SU-DHL-6 (cell line): Measurements from ENCODE around the gene VTI1A.

Experiments used
- H2AFZ ChIP-seq: fragments of 200-600 bp; sonication (generic); 2 replicates; pipeline ENCODE4 v1.6.1; 2014; ENCODE audit warnings: low read depth, mild to moderate bottlenecking, moderate library complexity, mixed read lengths, antibody characterized with exemption, low read length; ENCODE audit not compliant: severe bottlenecking
- H3F3A ChIP-seq: fragments of 200-600 bp; shearing (Covaris generic); 2 replicates; pipeline ENCODE4 v1.6.0; 2016; ENCODE audit warnings: antibody characterized with exemption, mild to moderate bottlenecking; ENCODE audit not compliant: insufficient read depth
- H3K27ac ChIP-seq: fragments of 200-600 bp; sonication (generic); 2 replicates; pipeline ENCODE4 v1.5.1; 2016; ENCODE audit warnings: low read depth, mild to moderate bottlenecking, low read length, moderate library complexity, mixed read lengths
- H3K27me3 ChIP-seq: fragments of 200-600 bp; sonication (generic), shearing (Covaris generic); 2 replicates; pipeline ENCODE4 v1.6.0; 2014; ENCODE audit warnings: mild to moderate bottlenecking, low read length
- H3K36me3 ChIP-seq: fragments of 200-600 bp; sonication (generic); 2 replicates; pipeline ENCODE4 v1.6.1; 2014; ENCODE audit warnings: mild to moderate bottlenecking, low read length, mixed read lengths
- H3K4me2 ChIP-seq: fragments of 300-600, 200-600 bp; shearing (Covaris generic), sonication (generic); 2 replicates; pipeline ENCODE4 v1.6.0; 2014; ENCODE audit warnings: low read length, low read depth, mild to moderate bottlenecking; ENCODE audit not compliant: poor library complexity, severe bottlenecking
- H3K4me3 ChIP-seq: fragments of 200-600 bp; sonication (generic); 2 replicates; pipeline ENCODE4 v1.5.1; 2014; ENCODE audit warnings: antibody characterized with exemption, low read length, mild to moderate bottlenecking, mixed read lengths; ENCODE audit not compliant: insufficient read depth, poor library complexity, severe bottlenecking
- H3K79me2 ChIP-seq: fragments of 200-600 bp; sonication (generic); 2 replicates; pipeline ENCODE4 v1.6.1; 2014; ENCODE audit warnings: mild to moderate bottlenecking, low read length, moderate library complexity; ENCODE audit not compliant: insufficient read depth
- H3K9ac ChIP-seq: fragments of 200-600 bp; sonication (generic); 2 replicates; pipeline ENCODE4 v1.7.0; 2014; ENCODE audit warnings: mild to moderate bottlenecking, low read length
- H3K9me2 ChIP-seq: fragments of 200-600 bp; sonication (generic); replicated peaks from 2 replicates; pipeline ENCODE4 v1.6.1; 2014; ENCODE audit warnings: low read length; ENCODE audit not compliant: insufficient read depth
- H3K9me3 ChIP-seq: fragments of 200-600 bp; sonication (generic); 2 replicates; pipeline ENCODE4 v1.6.1; 2014; ENCODE audit warnings: low read length, mixed read lengths; ENCODE audit not compliant: insufficient read depth
- H4K20me1 ChIP-seq: fragments of 200-600 bp; sonication (generic); 2 replicates; pipeline ENCODE4 v1.6.1; 2014; ENCODE audit warnings: low read depth, mild to moderate bottlenecking, antibody characterized with exemption, low read length, moderate library complexity, mixed read lengths
- EZH2phosphoT487 ChIP-seq: fragments of 200-600 bp; sonication (generic), shearing (Covaris generic); conservative IDR thresholded peaks from 2 replicates; pipeline ENCODE4 v1.6.1; 2018; ENCODE audit warnings: mild to moderate bottlenecking, antibody characterized with exemption, low read length, moderate library complexity, mixed read lengths
- TF ChIP-seq, protein P1 (sequence below): fragments of 200-600 bp; sonication (generic); IDR thresholded peaks from one replicate; pipeline ENCODE4 v1.5.1; 2017; ENCODE audit warnings: antibody characterized with exemption, mild to moderate bottlenecking, low read length, moderate library complexity; ENCODE audit not compliant: insufficient read depth, poor library complexity, severe bottlenecking

Gene VTI1A

DNA sequence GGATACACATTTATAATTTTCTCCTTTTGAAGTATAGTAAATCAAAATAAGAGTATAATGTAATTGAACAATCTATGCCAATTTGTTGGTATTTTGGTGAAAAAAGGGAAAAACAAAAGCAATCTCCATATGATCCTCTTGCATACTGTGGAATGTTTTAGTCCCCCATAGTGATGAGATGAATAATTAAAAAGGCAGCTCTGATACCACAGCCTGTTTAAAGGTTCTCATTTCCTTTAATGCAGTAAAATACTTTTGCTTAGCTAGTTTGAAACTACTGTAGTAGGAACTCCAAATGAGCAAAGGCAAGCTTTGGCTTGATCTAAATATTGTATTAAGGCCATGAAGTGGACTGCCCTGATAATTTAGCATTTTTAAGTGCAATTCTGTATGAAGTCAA lies 77.6 kb downstream of the VTI1A start:
- Histone ChIP-seq H3K36me3 (no peaks in the 10 kb centered on the region), H3K9me2 (no peaks in the 10 kb centered on the region), H3K4me3 (no peak overlapping the region), H3K9me3 (no peaks in the 10 kb centered on the region), H3K79me2 (peaks cover 4% of the 10 kb centered on the region), H4K20me1 (no peaks in the 10 kb centered on the region), H3K9ac (no peak overlapping the region), H2AFZ (no peak overlapping the region), H3K4me2 (no peak overlapping the region), H3F3A (no peaks in the 10 kb centered on the region), H3K27ac (no peak overlapping the region), H3K27me3 (no peaks in the 10 kb centered on the region)
- TF ChIP-seq EZH2phosphoT487, result no peak
- TF ChIP-seq, protein P1, sequence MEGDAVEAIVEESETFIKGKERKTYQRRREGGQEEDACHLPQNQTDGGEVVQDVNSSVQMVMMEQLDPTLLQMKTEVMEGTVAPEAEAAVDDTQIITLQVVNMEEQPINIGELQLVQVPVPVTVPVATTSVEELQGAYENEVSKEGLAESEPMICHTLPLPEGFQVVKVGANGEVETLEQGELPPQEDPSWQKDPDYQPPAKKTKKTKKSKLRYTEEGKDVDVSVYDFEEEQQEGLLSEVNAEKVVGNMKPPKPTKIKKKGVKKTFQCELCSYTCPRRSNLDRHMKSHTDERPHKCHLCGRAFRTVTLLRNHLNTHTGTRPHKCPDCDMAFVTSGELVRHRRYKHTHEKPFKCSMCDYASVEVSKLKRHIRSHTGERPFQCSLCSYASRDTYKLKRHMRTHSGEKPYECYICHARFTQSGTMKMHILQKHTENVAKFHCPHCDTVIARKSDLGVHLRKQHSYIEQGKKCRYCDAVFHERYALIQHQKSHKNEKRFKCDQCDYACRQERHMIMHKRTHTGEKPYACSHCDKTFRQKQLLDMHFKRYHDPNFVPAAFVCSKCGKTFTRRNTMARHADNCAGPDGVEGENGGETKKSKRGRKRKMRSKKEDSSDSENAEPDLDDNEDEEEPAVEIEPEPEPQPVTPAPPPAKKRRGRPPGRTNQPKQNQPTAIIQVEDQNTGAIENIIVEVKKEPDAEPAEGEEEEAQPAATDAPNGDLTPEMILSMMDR, result no peak

DNA sequence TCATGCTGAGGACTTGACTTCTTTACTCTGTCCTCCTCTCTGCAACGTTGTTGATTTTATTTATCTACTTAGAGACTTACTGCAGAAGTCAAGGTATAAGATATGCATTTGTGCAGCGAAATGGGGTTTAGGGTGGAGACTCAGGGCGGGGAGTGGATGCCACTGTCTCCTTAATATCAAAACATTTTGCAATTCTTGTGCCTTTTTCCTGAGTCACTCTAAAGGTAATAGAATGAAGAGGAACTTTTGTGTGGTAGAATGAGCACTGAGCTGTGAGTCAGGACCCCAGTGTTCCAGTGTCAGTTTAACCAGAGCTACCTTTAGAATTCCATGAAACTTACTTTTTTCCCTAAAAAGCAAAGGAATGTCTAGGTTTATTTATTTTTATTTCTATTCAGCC lies 78.2 kb downstream of the VTI1A start:
- no peaks in the 10 kb centered on the region for H4K20me1 ChIP-seq
- no peaks in the 10 kb centered on the region for H3K27me3 ChIP-seq
- H3K9me2 ChIP-seq, result no peaks in the 10 kb centered on the region
- TF ChIP-seq EZH2phosphoT487, result no peak
- TF ChIP-seq, protein P1, result no peak
- peaks cover 4% of the 10 kb centered on the region for H3K79me2 ChIP-seq
- no peak overlapping the region for H3K9ac ChIP-seq
- H3K4me2 ChIP-seq, result no peak overlapping the region
- H3K4me3 ChIP-seq, result no peak overlapping the region
- H3K36me3 ChIP-seq, result no peaks in the 10 kb centered on the region
- no peaks in the 10 kb centered on the region for H3K9me3 ChIP-seq
- H3K27ac ChIP-seq, result no peak overlapping the region
- H3F3A ChIP-seq, result no peaks in the 10 kb centered on the region; the same call in 1 of the 2 replicates
- H2AFZ ChIP-seq, result no peak overlapping the region

DNA sequence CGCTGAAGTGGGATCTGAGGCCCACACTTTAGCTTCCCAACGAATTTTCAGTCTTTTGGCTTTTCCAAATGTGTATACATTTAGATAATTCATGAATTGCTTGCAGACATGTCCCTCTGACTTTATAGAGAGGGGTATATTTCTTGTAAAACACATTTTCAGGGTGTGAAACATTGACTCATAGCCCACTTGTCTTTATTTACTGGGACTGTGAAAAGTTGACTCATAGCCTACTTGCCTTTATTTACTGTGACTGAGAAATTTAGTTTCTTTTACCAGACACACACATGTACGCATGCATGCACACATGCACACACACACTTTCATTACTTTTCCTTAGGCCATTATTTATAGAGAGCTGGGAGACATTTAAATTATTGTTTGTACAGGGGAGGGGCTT lies 79.1 kb downstream of the VTI1A start:
- H3K4me3 ChIP-seq, result no peak overlapping the region
- H3K9me2 ChIP-seq, result no peaks in the 10 kb centered on the region
- H2AFZ ChIP-seq, result no peak overlapping the region
- no peaks in the 10 kb centered on the region for H3K36me3 ChIP-seq
- no peak overlapping the region for H3K4me2 ChIP-seq
- H3K9me3 ChIP-seq, result no peaks in the 10 kb centered on the region
- no peaks in the 10 kb centered on the region for H4K20me1 ChIP-seq
- H3F3A ChIP-seq, result no peaks in the 10 kb centered on the region; the same call in 1 of the 2 replicates
- no peak overlapping the region for H3K27ac ChIP-seq
- peaks cover 4% of the 10 kb centered on the region for H3K79me2 ChIP-seq
- H3K27me3 ChIP-seq, result no peaks in the 10 kb centered on the region
- TF ChIP-seq EZH2phosphoT487, result no peak
- TF ChIP-seq, protein P1, result no peak
- no peak overlapping the region for H3K9ac ChIP-seq
